K562 (cell line): ENCODE measurements around the gene ZACN. TPM values are rescaled to one million over a fixed set of nuclear protein-coding genes. Genes with fewer than 3 reads are reported as not detected.
A peak's percentile ranks its signal among the peaks of the same experiment; 100 is the strongest.

Experiments used
- ATAC-seq: fragments of 200-7000 bp; cut with Tn5 transposase; 3 replicates; pipeline ENCODE4 v1.9.1; 2020; ENCODE audit warnings: moderate library complexity
- BruUV-seq: library from RNA; stranded (reverse); fragments of 400-500 nt; replicated peaks from 2 replicates; lab custom pipeline; 2021; lab: Mats Ljungman, UMichigan
- CTCF ChIA-PET: fragments of 300-600 bp; formaldehyde crosslinking; extraction: SDS; loops from one replicate; lab custom pipeline; 2021; ENCODE audit warnings: low intra/inter-chr PET ratio; lab: Yijun Ruan, JAX
- POLR2A ChIA-PET: fragments of 300-600, 350-650 bp; sonication (Branson Sonifier 250); formaldehyde crosslinking; extraction: SDS; loops from one replicate; lab custom pipeline; 2021; ENCODE audit warnings: antibody characterized with exemption, inconsistent platforms; lab: Yijun Ruan, JAX
- DNase-seq, 4 experiments: peaks; one replicate each; pipeline versions ENCODE4 v3.0.0 to v3.0.0-alpha.2; 2011 to 2018; ENCODE audit warnings: low spot score in 3 of 4, mixed read lengths in 3 of 4; ENCODE audit errors: extremely low read depth in 1 of 4
- FAIRE-seq: peaks from 2 replicates; lab custom pipeline; 2011; peaks lifted over from hg19 to GRCh38; lab: Jason Lieb, UNC
- H2AFZ ChIP-seq: 2 replicates; pipeline ENCODE4 v1.6.0; 2011; ENCODE audit warnings: low read depth, low read length, control low read depth, inconsistent platforms
- H3K27ac ChIP-seq: fragments of 200-600 bp; 3 replicates; pipeline ENCODE4 v1.8.0; 2011; ENCODE audit warnings: low read depth, mild to moderate bottlenecking, control low read depth, inconsistent platforms, low read length, moderate library complexity, mixed read lengths; ENCODE audit errors: extremely low read depth
- H3K27me3 ChIP-seq, 2 experiments: fragments of 300-600 bp in 1 of 2; 2 replicates in 1 of 2; 3 replicates in 1 of 2; pipeline versions ENCODE4 v1.6.0 to v1.8.0; 2011; ENCODE audit warnings: inconsistent platforms in 2 of 2, low read length in 2 of 2, mild to moderate bottlenecking in 1 of 2, mixed read lengths in 1 of 2, moderate library complexity in 1 of 2; ENCODE audit not compliant: control insufficient read depth in 2 of 2, insufficient read depth in 2 of 2
- H3K36me3 ChIP-seq: fragments of 300-600 bp; 3 replicates; pipeline ENCODE4 v1.8.0; 2011; ENCODE audit warnings: mild to moderate bottlenecking, low read length, inconsistent platforms; ENCODE audit not compliant: control insufficient read depth, insufficient read depth
- H3K4me1 ChIP-seq, 2 experiments: fragments of 200-600 bp in 1 of 2; replicated peaks in 1 of 2; 2 replicates in 1 of 2; 3 replicates in 1 of 2; pipeline versions ENCODE4 v1.5.1 to v1.8.0; 2011; ENCODE audit warnings: inconsistent platforms in 2 of 2, low read length in 2 of 2, mild to moderate bottlenecking in 1 of 2, mixed read lengths in 1 of 2, moderate library complexity in 1 of 2; ENCODE audit not compliant: control insufficient read depth in 2 of 2, insufficient read depth in 2 of 2
- H3K4me2 ChIP-seq: 2 replicates; pipeline ENCODE4 v1.6.1; 2011; ENCODE audit warnings: low read length, control low read depth, inconsistent platforms, mixed read lengths; ENCODE audit not compliant: insufficient read depth
- H3K4me3 ChIP-seq: fragments of 200-600 bp; sonication (generic), shearing (Covaris generic); 2 replicates; pipeline ENCODE4 v1.5.1; 2016; ENCODE audit warnings: control low read depth, inconsistent platforms
- H3K79me2 ChIP-seq: fragments of 200-600 bp; 3 replicates; pipeline ENCODE4 v1.8.0; 2011; ENCODE audit warnings: low read length, inconsistent platforms; ENCODE audit not compliant: control insufficient read depth, insufficient read depth
- H3K9ac ChIP-seq, 2 experiments: 2 replicates each; pipeline versions ENCODE4 v1.6.0 to v1.6.1; 2011; ENCODE audit warnings: low read depth in 2 of 2, low read length in 2 of 2, control low read depth in 1 of 2, inconsistent platforms in 1 of 2, mild to moderate bottlenecking in 1 of 2, mixed read lengths in 1 of 2; ENCODE audit not compliant: insufficient read depth in 1 of 2
- H3K9me1 ChIP-seq: one replicate; pipeline ENCODE4 v1.6.0; 2011; ENCODE audit warnings: inconsistent platforms, mild to moderate bottlenecking, low read length, moderate library complexity; ENCODE audit not compliant: control insufficient read depth, insufficient read depth
- H3K9me3 ChIP-seq: replicated peaks from 2 replicates; pipeline ENCODE4 v1.5.1; 2011; ENCODE audit warnings: low read depth, low read length, inconsistent platforms; ENCODE audit not compliant: control insufficient read depth, insufficient read depth
- H4K20me1 ChIP-seq: replicated peaks from 2 replicates; pipeline ENCODE4 v1.6.1; 2011; ENCODE audit warnings: low read length, inconsistent platforms, mixed read lengths; ENCODE audit not compliant: control insufficient read depth, insufficient read depth
- ATF3 ChIP-seq, 2 experiments: fragments of 450-650 bp in 1 of 2; sonication (generic) in 1 of 2; formaldehyde crosslinking in 1 of 2; IDR thresholded peaks in 1 of 2; conservative IDR thresholded peaks in 1 of 2; 2 replicates each; pipeline versions ENCODE4 v1.6.1 to v1.8.1; 2016 to 2023; ENCODE audit warnings: mild to moderate bottlenecking in 2 of 2, moderate library complexity in 2 of 2, inconsistent platforms in 1 of 2, missing genetic modification reagents in 1 of 2
- BCOR ChIP-seq: fragments of 450-650 bp; IDR thresholded peaks from 2 replicates; pipeline ENCODE4 v1.6.1; 2016
- CCNT2 ChIP-seq: IDR thresholded peaks from 2 replicates; pipeline ENCODE4 v1.6.1; 2011; ENCODE audit warnings: borderline replicate concordance, low read depth, mild to moderate bottlenecking, moderate library complexity, mixed read lengths, low read length; ENCODE audit not compliant: insufficient read length; ENCODE audit errors: extremely low read depth
- ELK3 ChIP-seq: fragments of 450-650 bp; formaldehyde crosslinking; IDR thresholded peaks from 2 replicates; pipeline ENCODE4 v1.4.0; 2020; ENCODE audit warnings: mild to moderate bottlenecking
- SMARCA5 ChIP-seq: fragments of 450-650 bp; IDR thresholded peaks from 2 replicates; pipeline ENCODE4 v1.6.1; 2016
- SMARCE1 ChIP-seq: fragments of 450-650 bp; IDR thresholded peaks from 2 replicates; pipeline ENCODE4 v1.7.1; 2016; ENCODE audit warnings: mild to moderate bottlenecking
- ZBTB11 ChIP-seq, 3 experiments: fragments of 200-800 bp in 1 of 3; fragments of 250-450 bp in 1 of 3; fragments of 450-650 bp in 1 of 3; sonication (Bioruptor Pico) in 1 of 3; sonication (Bioruptor generic) in 1 of 3; formaldehyde crosslinking in 1 of 3; IDR thresholded peaks; 2 replicates each; pipeline versions ENCODE4 v1.6.1 to v1.8.0; 2016 to 2022; ENCODE audit warnings: mild to moderate bottlenecking in 2 of 3, missing genetic modification characterization in 2 of 3, missing compliant biosample characterization in 1 of 3, moderate library complexity in 1 of 3
- ZC3H11A ChIP-seq: IDR thresholded peaks from 2 replicates; pipeline ENCODE4 v1.6.1; 2012; ENCODE audit warnings: low read depth, low read length, improper control_type of control experiment
- ZNF121 ChIP-seq: sonication (generic); formaldehyde crosslinking; conservative IDR thresholded peaks from 2 replicates; pipeline ENCODE4 v1.8.0; 2022; ENCODE audit warnings: missing genetic modification reagents
- ZNF444 ChIP-seq: fragments of 250-450 bp; sonication (Bioruptor Pico); IDR thresholded peaks from 2 replicates; pipeline ENCODE4 v1.4.0; 2020; ENCODE audit warnings: mild to moderate bottlenecking, moderate library complexity
- ZNF764 ChIP-seq: fragments of 250-450 bp; sonication (Bioruptor Pico); IDR thresholded peaks from 2 replicates; pipeline ENCODE4 v1.4.0; 2020; ENCODE audit warnings: low read depth, mild to moderate bottlenecking, moderate library complexity
- WGBS: fragments of 100-300 bp; shearing (Covaris generic); methylation state at CpG from one replicate; pipeline ENCODE4 v1.1.6; 2016; ENCODE audit warnings: low coverage, mixed read lengths; ENCODE audit not compliant: insufficient coverage; ENCODE audit errors: missing lambda C conversion rate; 5-methylcytosine and 5-hydroxymethylcytosine counted together
- in situ Hi-C: fragments of 300-500 bp; cut with MboI; formaldehyde crosslinking; loops from 4 replicates; pipeline ENCODE4 v1.15.0; 2018; ENCODE audit warnings: inconsistent platforms, mixed read lengths
- intact Hi-C: fragments of 100-400 bp; cut with micrococcal nuclease; formaldehyde crosslinking; loops from 2 replicates; pipeline ENCODE4 v1.14.2; 2022
- polyA plus RNA-seq, 8 experiments: library from polyadenylated mRNA; depleted of rRNA in 4 of 8; stranded (reverse) in 5 of 8; unstranded in 3 of 8; fragments of >200 nt; fragmentation: Nextera tagmentation in 2 of 8; fragmentation: Illumina TruSeq in 1 of 8; extraction: Ambion mirVana in 2 of 8; extraction: Trizol in 1 of 8; gene quantifications; 2 replicates each; pipeline versions ENCODE4 v1.2.1 to v1.2.3, GENCODE V29; 2011 to 2014; ENCODE audit warnings: inconsistent platforms in 1 of 8, missing spikeins in 1 of 8
- total RNA-seq, 7 experiments: library from RNA; depleted of rRNA in 6 of 7; stranded (reverse); fragments of >200 nt in 6 of 7; fragmentation: Illumina TruSeq in 2 of 7; extraction: Trizol in 2 of 7; gene quantifications; 2 replicates each; pipeline versions ENCODE4 v1.2.1 to v1.2.3, GENCODE V29; 2011 to 2021; ENCODE audit warnings: low replicate concordance in 1 of 7
- TF ChIP-seq, protein P1 (sequence below): fragments of 250-450 bp; sonication (Bioruptor Pico); IDR thresholded peaks from 2 replicates; pipeline ENCODE4 v1.4.0; 2020; ENCODE audit warnings: mild to moderate bottlenecking, moderate library complexity

ZACN gene
- total and polyA plus RNA-seq, 9 of the 15 experiments (the other 6 are each of a cell fraction or from before 2014, with no cell fraction given), result 0.07 TPM; not detected in 8

GRCh38 chr17:76123191-76123499, 44.2 kb downstream of the ZACN start:
- Histone ChIP-seq H3K36me3 (no peaks in the 10 kb centered on the region), H3K4me2 (no peak overlapping the region), H3K4me1 (peaks cover 5 to 21% of the 10 kb centered on the region in 2 experiments; a peak in 4 of 5 replicates), H3K9me3 (no peaks in the 10 kb centered on the region), H3K27me3 (peaks cover 0 to under 1% of the 10 kb centered on the region in 2 experiments; a peak in 1 of 5 replicates), H2AFZ (no peak overlapping the region), H3K9me1 (peaks cover 4% of the 10 kb centered on the region), H3K9ac (no peak overlapping the region), H3K4me3 (no peak overlapping the region), H3K79me2 (no peaks in the 10 kb centered on the region), H4K20me1 (no peaks in the 10 kb centered on the region), H3K27ac (no peak overlapping the region)
- WGBS, result 46% methylated on average over 2 of the region's 5 CpGs
- no peak for FAIRE-seq
- intact Hi-C loops (loop anchor here (5.0 kb wide), 3 partner anchors 59 to 174 kb away; no protein-coding TSS in a partner anchor), in situ Hi-C loops (no loop called here)
- no peak for DNase-seq
- BruUV-seq, result no TSS peak
- ChIA-PET POLR2A (interaction anchor here (0.7 to 11.3 kb wide), 5 partner anchors 30 to 165 kb away, joined by 3 to 157 read pairs (median 4); no protein-coding TSS in a partner anchor), CTCF (interaction anchor here (0.6 to 6.9 kb wide), 2 partner anchors 32 to 156 kb away, joined by 3 to 89 read pairs; no protein-coding TSS in a partner anchor)
- no peak for ATAC-seq
- TF ChIP-seq CCNT2 (no peak), ATF3 (IDR thresholded peaks at IDR 0.05) (no peak), ATF3 (CRISPR knock-in tag; conservative IDR thresholded peaks at IDR 0.05) (no peak), ZC3H11A (no peak), ZNF444 (CRISPR knock-in tag) (no peak), SMARCA5 (no peak), SMARCE1 (0 out of 2 replicates have a peak, but pooled peaks have one; percentile 26), ZNF121 (CRISPR knock-in tag) (no peak), ZBTB11 (CRISPR knock-in tag; IDR thresholded peaks at IDR 0.05) (no peak), ZNF764 (CRISPR knock-in tag) (no peak), ELK3 (no peak), BCOR (peak; percentile 46; the same call in 1 of the 2 replicates)
- TF ChIP-seq, protein P1, sequence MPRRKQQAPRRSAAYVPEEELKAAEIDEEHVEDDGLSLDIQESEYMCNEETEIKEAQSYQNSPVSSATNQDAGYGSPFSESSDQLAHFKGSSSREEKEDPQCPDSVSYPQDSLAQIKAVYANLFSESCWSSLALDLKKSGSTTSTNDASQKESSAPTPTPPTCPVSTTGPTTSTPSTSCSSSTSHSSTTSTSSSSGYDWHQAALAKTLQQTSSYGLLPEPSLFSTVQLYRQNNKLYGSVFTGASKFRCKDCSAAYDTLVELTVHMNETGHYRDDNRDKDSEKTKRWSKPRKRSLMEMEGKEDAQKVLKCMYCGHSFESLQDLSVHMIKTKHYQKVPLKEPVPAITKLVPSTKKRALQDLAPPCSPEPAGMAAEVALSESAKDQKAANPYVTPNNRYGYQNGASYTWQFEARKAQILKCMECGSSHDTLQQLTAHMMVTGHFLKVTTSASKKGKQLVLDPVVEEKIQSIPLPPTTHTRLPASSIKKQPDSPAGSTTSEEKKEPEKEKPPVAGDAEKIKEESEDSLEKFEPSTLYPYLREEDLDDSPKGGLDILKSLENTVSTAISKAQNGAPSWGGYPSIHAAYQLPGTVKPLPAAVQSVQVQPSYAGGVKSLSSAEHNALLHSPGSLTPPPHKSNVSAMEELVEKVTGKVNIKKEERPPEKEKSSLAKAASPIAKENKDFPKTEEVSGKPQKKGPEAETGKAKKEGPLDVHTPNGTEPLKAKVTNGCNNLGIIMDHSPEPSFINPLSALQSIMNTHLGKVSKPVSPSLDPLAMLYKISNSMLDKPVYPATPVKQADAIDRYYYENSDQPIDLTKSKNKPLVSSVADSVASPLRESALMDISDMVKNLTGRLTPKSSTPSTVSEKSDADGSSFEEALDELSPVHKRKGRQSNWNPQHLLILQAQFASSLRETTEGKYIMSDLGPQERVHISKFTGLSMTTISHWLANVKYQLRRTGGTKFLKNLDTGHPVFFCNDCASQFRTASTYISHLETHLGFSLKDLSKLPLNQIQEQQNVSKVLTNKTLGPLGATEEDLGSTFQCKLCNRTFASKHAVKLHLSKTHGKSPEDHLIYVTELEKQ (CRISPR knock-in tag), result no peak
